ENCODE data around the gene RUNX2. TPM values are rescaled to one million over a fixed set of nuclear protein-coding genes. Genes with fewer than 3 reads are reported as not detected.

The RUNX2 gene
- polyA plus RNA-seq, 1 of the 3 experiments (the other 2 are of a cell fraction): 4.4 TPM

DNA sequence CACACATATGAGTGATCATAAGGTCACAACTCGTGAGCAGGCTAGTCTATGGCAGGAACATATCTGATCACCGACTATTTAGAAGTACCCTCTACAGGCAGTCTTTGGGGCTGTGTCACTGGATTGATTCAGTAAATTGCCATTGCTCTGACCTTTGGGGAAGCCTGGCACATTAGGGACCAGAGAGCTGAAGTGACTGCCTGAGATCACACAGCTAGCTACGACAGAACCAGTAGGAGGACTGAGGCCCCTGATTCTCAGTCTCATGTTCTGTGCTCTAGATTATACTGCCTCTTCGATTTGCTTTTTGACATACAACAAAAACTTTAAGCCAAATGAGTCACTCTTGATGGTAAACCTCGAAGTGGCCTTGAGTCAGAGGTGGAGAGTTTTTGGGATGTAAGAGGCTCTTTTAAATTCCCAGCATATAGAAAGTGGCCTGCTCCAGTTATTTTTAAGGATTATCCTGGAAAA is 297.1 kb downstream of the RUNX2 start:
- ChIA-PET CTCF (no interaction called here), POLR2A (no interaction called here)
- H3K27ac ChIP-seq (ENCODE audit: low read depth in 2 of 2, low read length in 1 of 2): peak overlapping the region in 1 of 2 experiments; percentile 74; a peak in 2 of 4 replicates
- DNase-seq: no peak
- H3K36me3 ChIP-seq (replicated peaks in 1 of 2; ENCODE audit: control insufficient read depth in 1 of 2, insufficient read depth in 2 of 2, low read length in 1 of 2): no peaks in the 10 kb centered on the region
- no peaks in the 10 kb centered on the region for H3K9me3 ChIP-seq
- H3K9me2 ChIP-seq: no peaks in the 10 kb centered on the region
- H4K20me1 ChIP-seq (ENCODE audit: insufficient read depth): no peaks in the 10 kb centered on the region
- peak overlapping the region; percentile 52; the same call in 1 of the 2 replicates for H2AFZ ChIP-seq (ENCODE audit: low read depth)
- peaks cover 0 to 25% of the 10 kb centered on the region in 2 experiments; a peak in 2 of 4 replicates for H3K4me1 ChIP-seq (ENCODE audit: control insufficient read depth in 1 of 2, insufficient read depth in 2 of 2, low read depth in 1 of 2, low read length in 1 of 2)
- H3K79me2 ChIP-seq (ENCODE audit: insufficient read depth): no peaks in the 10 kb centered on the region
- TF ChIP-seq NFIC (IDR thresholded peaks at IDR 0.05; ENCODE audit: borderline replicate concordance) (no peak; the same call in 1 of the 2 replicates), FOXM1 (IDR thresholded peaks at IDR 0.05; ENCODE audit: low read depth) (no peak), TCF12 (IDR thresholded peaks at IDR 0.05) (0 out of 2 replicates have a peak, but pooled peaks have one; percentile 9), EP300 (IDR thresholded peaks at IDR 0.05; ENCODE audit: borderline replicate concordance in 1 of 2, low read depth in 1 of 2, low read length in 1 of 2) (peak in 1 of 2 experiments; percentile 10; a peak in 1 of 4 replicates), CHD2 (IDR thresholded peaks at IDR 0.05; ENCODE audit: low read length, partially characterized antibody) (no peak), ELF1 (IDR thresholded peaks at IDR 0.05) (no peak), JUND (IDR thresholded peaks at IDR 0.05) (peak; percentile 40; the same call in 1 of the 2 replicates), TEAD4 (IDR thresholded peaks at IDR 0.05; ENCODE audit: borderline replicate concordance, insufficient read depth) (no peak), TAF1 (IDR thresholded peaks at IDR 0.05; ENCODE audit: borderline replicate concordance, low read depth, low read length) (no peak), FOSL2 (IDR thresholded peaks at IDR 0.05; ENCODE audit: borderline replicate concordance, low read depth) (peak; percentile 47; the same call in 1 of the 2 replicates)
- TF ChIP-seq, protein P1, sequence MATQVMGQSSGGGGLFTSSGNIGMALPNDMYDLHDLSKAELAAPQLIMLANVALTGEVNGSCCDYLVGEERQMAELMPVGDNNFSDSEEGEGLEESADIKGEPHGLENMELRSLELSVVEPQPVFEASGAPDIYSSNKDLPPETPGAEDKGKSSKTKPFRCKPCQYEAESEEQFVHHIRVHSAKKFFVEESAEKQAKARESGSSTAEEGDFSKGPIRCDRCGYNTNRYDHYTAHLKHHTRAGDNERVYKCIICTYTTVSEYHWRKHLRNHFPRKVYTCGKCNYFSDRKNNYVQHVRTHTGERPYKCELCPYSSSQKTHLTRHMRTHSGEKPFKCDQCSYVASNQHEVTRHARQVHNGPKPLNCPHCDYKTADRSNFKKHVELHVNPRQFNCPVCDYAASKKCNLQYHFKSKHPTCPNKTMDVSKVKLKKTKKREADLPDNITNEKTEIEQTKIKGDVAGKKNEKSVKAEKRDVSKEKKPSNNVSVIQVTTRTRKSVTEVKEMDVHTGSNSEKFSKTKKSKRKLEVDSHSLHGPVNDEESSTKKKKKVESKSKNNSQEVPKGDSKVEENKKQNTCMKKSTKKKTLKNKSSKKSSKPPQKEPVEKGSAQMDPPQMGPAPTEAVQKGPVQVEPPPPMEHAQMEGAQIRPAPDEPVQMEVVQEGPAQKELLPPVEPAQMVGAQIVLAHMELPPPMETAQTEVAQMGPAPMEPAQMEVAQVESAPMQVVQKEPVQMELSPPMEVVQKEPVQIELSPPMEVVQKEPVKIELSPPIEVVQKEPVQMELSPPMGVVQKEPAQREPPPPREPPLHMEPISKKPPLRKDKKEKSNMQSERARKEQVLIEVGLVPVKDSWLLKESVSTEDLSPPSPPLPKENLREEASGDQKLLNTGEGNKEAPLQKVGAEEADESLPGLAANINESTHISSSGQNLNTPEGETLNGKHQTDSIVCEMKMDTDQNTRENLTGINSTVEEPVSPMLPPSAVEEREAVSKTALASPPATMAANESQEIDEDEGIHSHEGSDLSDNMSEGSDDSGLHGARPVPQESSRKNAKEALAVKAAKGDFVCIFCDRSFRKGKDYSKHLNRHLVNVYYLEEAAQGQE (IDR thresholded peaks at IDR 0.05; ENCODE audit: low read depth, low read length): no peak
- TF ChIP-seq, protein P2, sequence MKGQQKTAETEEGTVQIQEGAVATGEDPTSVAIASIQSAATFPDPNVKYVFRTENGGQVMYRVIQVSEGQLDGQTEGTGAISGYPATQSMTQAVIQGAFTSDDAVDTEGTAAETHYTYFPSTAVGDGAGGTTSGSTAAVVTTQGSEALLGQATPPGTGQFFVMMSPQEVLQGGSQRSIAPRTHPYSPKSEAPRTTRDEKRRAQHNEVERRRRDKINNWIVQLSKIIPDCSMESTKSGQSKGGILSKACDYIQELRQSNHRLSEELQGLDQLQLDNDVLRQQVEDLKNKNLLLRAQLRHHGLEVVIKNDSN (IDR thresholded peaks at IDR 0.05; ENCODE audit: borderline replicate concordance, low read depth): no peak
- H3K27me3 ChIP-seq (ENCODE audit: insufficient read depth): no peaks in the 10 kb centered on the region
- H3K4me3 ChIP-seq (ENCODE audit: low read depth in 2 of 2, low read length in 1 of 2): no peak overlapping the region
- no peak overlapping the region for H3K9ac ChIP-seq
- H3K4me2 ChIP-seq: no peak overlapping the region
- no peaks in the 10 kb centered on the region for H3F3A ChIP-seq (replicated peaks; ENCODE audit: insufficient read depth)
- 27% methylated on average over 5 of the region's 5 CpGs for WGBS (ENCODE audit: low lambda C conversion rate)
